Activated CD4-positive, alpha-beta T cell treated with anti-CD3 and anti-CD28 coated beads, Interleukin-2, amount 50 U/mL, for 48 hours (primary cell): ENCODE measurements around the gene FRAT2.
"Not testable (repeated sequence)": the region's sequence is repeated elsewhere in the genome, so short reads cannot be mapped to it uniquely, and the experiment has no call there.

Source experiments
- DNase-seq, 2 experiments: peaks; one replicate each; pipeline ENCODE4 v3.0.0-alpha.2; 2020

Gene FRAT2

GRCh38 chr10:97290576-97291356, 43.8 kb downstream of the FRAT2 start:
- not testable (repeated sequence) for DNase-seq

DNA sequence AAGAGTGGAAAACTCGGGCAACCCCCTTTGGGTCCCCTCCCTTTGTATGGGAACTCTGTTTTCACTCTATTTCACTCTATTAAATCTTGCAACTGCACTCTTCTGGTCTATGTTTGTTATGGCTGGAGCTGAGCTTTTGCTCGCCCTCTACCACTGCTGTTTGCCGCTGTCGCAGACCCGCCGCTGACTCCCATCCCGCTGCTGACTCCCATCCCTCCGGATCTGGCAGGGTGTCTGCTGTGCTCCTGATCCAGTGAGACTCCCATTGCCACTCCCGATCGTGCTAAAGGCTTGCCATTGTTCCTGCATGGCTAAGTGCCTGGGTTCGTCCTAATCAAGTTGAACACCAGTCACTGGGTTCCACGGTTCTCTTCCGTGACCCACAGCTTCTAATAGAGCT, 44.5 kb downstream of the FRAT2 start:
- DNase-seq = not testable (repeated sequence)
